Measurements from ENCODE around the gene KDM4B.

KDM4B gene

GRCh38 chr19:5035105-5035761 lies 66.3 kb downstream of the KDM4B start:
- DNase-seq (ENCODE audit: low read depth) = no peak

- no peak for DNase-seq (ENCODE audit: low read depth)
These were observed 67.1 kb downstream of the KDM4B start for GRCh38 chr19:5035793-5036697.

- no peak for DNase-seq (ENCODE audit: low read depth)
These were observed 68.0 kb downstream of the KDM4B start for GRCh38 chr19:5036698-5037563.

GRCh38 chr19:5037936-5038335 lies 69.0 kb downstream of the KDM4B start:
- DNase-seq (ENCODE audit: low read depth) = no peak

- no peak for DNase-seq (ENCODE audit: low read depth)
These were observed 69.8 kb downstream of the KDM4B start for GRCh38 chr19:5038631-5039271.

GRCh38 chr19:5039642-5040543 lies 71.0 kb downstream of the KDM4B start:
- DNase-seq (ENCODE audit: low read depth) = no peak

GRCh38 chr19:5040544-5041167 lies 71.7 kb downstream of the KDM4B start:
- DNase-seq (ENCODE audit: low read depth) = no peak

GRCh38 chr19:5041168-5041912 lies 72.4 kb downstream of the KDM4B start:
- DNase-seq (ENCODE audit: low read depth) = no peak

GRCh38 chr19:5041913-5042187 lies 72.9 kb downstream of the KDM4B start:
- no peak for DNase-seq (ENCODE audit: low read depth)

- no peak for DNase-seq (ENCODE audit: low read depth)
These were observed 73.6 kb downstream of the KDM4B start for GRCh38 chr19:5042556-5042955.

- DNase-seq (ENCODE audit: low read depth) = no peak
These were observed 76.1 kb downstream of the KDM4B start for GRCh38 chr19:5045029-5045428.

GRCh38 chr19:5045956-5046338 lies 77.0 kb downstream of the KDM4B start:
- DNase-seq (ENCODE audit: low read depth) = no peak

GRCh38 chr19:5046339-5047039 lies 77.6 kb downstream of the KDM4B start:
- DNase-seq (ENCODE audit: low read depth) = no peak

GRCh38 chr19:5047251-5047935 lies 78.5 kb downstream of the KDM4B start:
- DNase-seq (ENCODE audit: low read depth) = no peak

- DNase-seq (ENCODE audit: low read depth) = peak; percentile 20
These were observed 79.3 kb downstream of the KDM4B start for GRCh38 chr19:5048091-5048726.

GRCh38 chr19:5048727-5049553 lies 80.0 kb downstream of the KDM4B start:
- DNase-seq (ENCODE audit: low read depth) = no peak

GRCh38 chr19:5049561-5049960 lies 80.6 kb downstream of the KDM4B start:
- DNase-seq (ENCODE audit: low read depth) = no peak

All from stimulated activated CD4-positive, alpha-beta T cell treated with anti-CD3 and anti-CD28 coated beads, Interleukin-2, amount 100 ng/mL, for 4 hours (primary cell).